HAP-1 (cell line): ENCODE results near the gene TGFB1I1.
"Not testable (repeated sequence)": the region's sequence is repeated elsewhere in the genome, so short reads cannot be mapped to it uniquely, and the experiment has no call there.

Source experiments
- DNase-seq, 2 experiments: peaks; one replicate each; pipeline ENCODE4 v3.0.0-alpha.2; 2016 to 2020; ENCODE audit warnings: low spot score in 2 of 2
- H3K27me3 ChIP-seq: fragments of 250-450 bp; sonication (Bioruptor Pico); 2 replicates; pipeline ENCODE4 v1.5.1; 2020; ENCODE audit warnings: low read depth, mild to moderate bottlenecking, moderate library complexity
- H3K36me3 ChIP-seq: fragments of 250-450 bp; sonication (Bioruptor Pico); replicated peaks from 2 replicates; pipeline ENCODE4 v1.5.1; 2020; ENCODE audit warnings: mild to moderate bottlenecking
- H3K4me1 ChIP-seq: fragments of 250-450 bp; sonication (Bioruptor Pico); 2 replicates; pipeline ENCODE4 v1.5.1; 2020; ENCODE audit warnings: mild to moderate bottlenecking
- H3K4me3 ChIP-seq: fragments of 250-450 bp; sonication (Bioruptor Pico); 2 replicates; pipeline ENCODE4 v1.5.1; 2020; ENCODE audit warnings: mild to moderate bottlenecking, moderate library complexity
- H3K9me3 ChIP-seq: fragments of 250-450 bp; sonication (Bioruptor Pico); 2 replicates; pipeline ENCODE4 v1.5.1; 2020; ENCODE audit warnings: mild to moderate bottlenecking, moderate library complexity
- in situ Hi-C: fragments of 300-500 bp; cut with MboI; formaldehyde crosslinking; loops from 3 replicates; pipeline ENCODE4 v1.14.3; 2020; ENCODE audit warnings: low sequenced_read_pairs, inconsistent platforms, mixed read lengths

The TGFB1I1 gene

DNA sequence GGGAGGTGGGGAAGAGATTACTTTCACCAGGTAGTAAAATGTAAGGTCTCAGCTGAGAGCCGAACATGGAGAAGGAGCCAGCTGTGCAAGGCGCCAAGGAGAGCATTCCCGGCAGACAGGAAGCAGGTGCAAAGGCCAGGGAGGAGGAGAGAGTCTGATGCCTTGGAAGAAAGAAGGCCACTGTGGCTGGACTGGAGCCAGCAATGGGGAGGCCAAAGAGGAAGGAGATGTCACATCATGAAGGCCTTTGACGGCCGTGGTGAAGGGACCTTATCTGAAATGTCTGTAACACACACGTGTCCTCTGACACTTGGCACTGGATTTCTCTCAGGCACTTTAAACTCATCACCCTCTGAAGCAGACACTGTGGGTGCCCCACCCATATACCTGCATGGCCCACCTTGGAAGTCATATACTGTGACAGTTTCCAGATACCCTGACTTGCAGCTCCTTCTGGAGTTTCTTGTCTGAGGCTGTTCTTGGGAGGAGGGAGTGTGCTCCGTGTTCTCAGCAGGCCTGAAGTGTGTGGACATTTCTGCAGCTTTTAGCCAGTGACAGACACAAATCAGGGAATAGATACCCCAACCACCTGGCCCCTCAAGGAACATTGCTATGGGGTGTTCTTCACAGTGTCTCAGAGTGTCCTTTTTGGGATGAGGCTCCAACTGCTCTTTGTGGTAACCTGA lies 9.0 kb downstream of the TGFB1I1 start:
- H3K36me3 ChIP-seq: no peaks in the 10 kb centered on the region
- in situ Hi-C loops: no loop called here
- DNase-seq: no peak

DNA sequence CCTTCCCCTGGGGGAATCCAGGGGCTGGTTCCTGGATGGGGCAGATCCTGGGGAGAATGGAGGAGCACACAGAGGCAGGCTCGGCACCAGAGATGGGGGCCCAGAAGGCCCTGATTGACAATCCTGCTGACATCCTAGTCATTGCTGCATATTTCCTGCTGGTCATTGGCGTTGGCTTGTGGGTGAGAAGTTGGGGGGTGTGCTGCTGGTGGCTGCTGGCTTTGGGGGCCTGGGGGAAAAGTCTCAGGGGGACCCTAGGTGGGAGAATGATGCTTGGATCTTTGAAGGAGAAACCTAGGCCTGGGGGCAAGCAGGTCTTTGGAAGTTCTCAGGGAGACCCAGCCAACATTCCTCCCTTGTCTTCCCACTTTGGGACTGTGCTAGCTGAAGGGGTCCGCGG lies 11.1 kb downstream of the TGFB1I1 start, which contains the start of gene SLC5A2:
Gene SLC5A2, plus strand, starts transcription at position 43 of the 400 bp plus-strand sequence. Its CDS starts 14 bp downstream, at position 57.
- no peaks in the 10 kb centered on the region for H3K27me3 ChIP-seq
- no peak for DNase-seq
- no peaks in the 10 kb centered on the region for H3K4me1 ChIP-seq
- in situ Hi-C loops: no loop called here
- H3K36me3 ChIP-seq: no peaks in the 10 kb centered on the region
- no peak within 1 kb of the TSS for H3K4me3 ChIP-seq
- no peaks in the 10 kb centered on the region for H3K9me3 ChIP-seq

More for the DNA sequence above, 9.0 kb downstream of the TGFB1I1 start:
- no peaks in the 10 kb centered on the region for H3K4me1 ChIP-seq
- no peaks in the 10 kb centered on the region for H3K9me3 ChIP-seq
- H3K27me3 ChIP-seq: no peaks in the 10 kb centered on the region
- H3K4me3 ChIP-seq: no peak overlapping the region

DNA sequence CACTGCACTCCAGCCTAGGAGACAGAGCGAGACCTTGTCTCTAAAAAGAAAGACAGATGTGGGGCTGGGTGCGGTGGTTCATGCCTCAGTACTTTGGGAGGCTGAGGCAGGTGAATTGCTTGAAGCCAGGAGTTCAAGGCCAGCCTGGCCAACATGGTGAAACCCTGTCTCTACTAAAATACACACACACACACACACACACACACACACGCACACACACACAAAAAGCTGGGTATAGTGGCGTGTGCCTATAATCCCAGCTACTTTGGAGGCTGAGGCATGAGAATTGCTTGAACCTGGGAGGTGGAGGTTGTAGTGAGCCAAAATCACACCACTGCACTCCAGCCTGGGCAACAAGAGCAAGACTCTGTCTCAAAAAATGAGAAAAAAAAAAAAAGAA lies 12.1 kb downstream of the TGFB1I1 start:
- DNase-seq, H3K27me3 ChIP-seq, H3K36me3 ChIP-seq, in situ Hi-C loops, H3K4me1 ChIP-seq, H3K4me3 ChIP-seq, H3K9me3 ChIP-seq: not testable (repeated sequence)

DNA sequence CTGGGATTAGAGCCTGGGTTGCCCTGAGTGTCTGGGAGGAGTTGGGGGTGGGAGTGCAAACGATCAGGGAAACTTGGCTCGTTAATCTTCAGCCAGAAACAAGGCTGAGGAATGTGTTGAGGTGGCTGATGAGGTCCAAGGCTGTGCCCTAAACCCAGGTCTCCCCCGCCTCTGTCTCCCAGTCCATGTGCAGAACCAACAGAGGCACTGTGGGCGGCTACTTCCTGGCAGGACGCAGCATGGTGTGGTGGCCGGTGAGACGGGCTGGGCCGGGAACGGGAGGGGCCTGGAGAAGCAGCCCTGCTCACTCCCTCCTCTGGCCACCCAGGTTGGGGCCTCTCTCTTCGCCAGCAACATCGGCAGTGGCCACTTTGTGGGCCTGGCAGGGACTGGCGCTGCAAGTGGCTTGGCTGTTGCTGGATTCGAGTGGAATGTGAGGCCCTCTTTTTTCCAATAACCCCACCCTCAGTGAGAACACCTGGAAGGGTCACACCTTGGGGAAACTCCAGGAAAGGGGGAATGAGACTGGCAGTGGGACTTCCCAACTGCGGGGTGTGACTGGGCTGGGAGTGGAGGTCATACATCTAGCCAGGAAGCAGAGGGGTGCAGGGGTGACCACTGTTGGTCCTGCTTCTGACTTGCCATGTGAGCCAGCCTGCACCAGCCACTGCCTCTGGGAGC lies 12.7 kb downstream of the TGFB1I1 start:
- H3K4me1 ChIP-seq: no peaks in the 10 kb centered on the region
- in situ Hi-C loops: no loop called here
- no peak for DNase-seq
- no peak overlapping the region for H3K4me3 ChIP-seq
- H3K27me3 ChIP-seq: no peaks in the 10 kb centered on the region
- no peaks in the 10 kb centered on the region for H3K36me3 ChIP-seq
- no peaks in the 10 kb centered on the region for H3K9me3 ChIP-seq

DNA sequence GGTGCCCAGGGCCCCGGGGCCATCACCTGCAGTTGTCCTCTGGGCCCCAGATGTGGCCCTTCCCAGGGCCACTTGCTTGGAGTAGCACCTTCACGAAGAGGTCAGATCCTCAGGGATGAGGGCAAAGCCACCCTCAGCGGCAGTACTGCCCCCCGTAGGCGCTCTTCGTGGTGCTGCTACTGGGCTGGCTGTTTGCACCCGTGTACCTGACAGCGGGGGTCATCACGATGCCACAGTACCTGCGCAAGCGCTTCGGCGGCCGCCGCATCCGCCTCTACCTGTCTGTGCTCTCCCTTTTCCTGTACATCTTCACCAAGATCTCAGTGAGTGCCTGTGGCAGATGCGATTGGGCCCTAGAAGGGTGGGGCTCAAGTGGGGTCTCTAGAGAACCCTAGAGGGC lies 13.6 kb downstream of the TGFB1I1 start:
- no peak for DNase-seq
- Histone ChIP-seq H3K27me3 (no peaks in the 10 kb centered on the region), H3K36me3 (no peaks in the 10 kb centered on the region), H3K4me1 (no peaks in the 10 kb centered on the region), H3K9me3 (no peaks in the 10 kb centered on the region), H3K4me3 (no peak overlapping the region)
- in situ Hi-C loops: no loop called here

DNA sequence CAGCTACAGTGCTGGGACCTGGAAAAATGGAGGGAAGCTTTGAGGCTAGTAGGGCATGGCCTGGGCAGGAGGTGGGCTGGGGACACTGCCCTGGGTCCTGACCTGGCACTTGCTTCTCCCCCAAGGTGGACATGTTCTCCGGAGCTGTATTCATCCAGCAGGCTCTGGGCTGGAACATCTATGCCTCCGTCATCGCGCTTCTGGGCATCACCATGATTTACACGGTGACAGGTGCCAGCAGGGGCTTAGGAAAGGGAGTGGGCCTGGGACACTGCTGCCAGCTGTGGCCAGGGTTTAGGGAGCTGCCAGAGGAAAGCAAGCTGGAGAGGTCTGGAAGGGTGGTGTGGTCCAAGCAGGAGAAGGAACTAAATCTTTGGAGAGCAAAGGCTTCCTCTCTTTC lies 14.1 kb downstream of the TGFB1I1 start:
- Histone ChIP-seq H3K36me3 (no peaks in the 10 kb centered on the region), H3K4me1 (no peaks in the 10 kb centered on the region), H3K27me3 (no peaks in the 10 kb centered on the region), H3K9me3 (no peaks in the 10 kb centered on the region), H3K4me3 (no peak overlapping the region)
- no peak for DNase-seq
- in situ Hi-C loops: no loop called here

DNA sequence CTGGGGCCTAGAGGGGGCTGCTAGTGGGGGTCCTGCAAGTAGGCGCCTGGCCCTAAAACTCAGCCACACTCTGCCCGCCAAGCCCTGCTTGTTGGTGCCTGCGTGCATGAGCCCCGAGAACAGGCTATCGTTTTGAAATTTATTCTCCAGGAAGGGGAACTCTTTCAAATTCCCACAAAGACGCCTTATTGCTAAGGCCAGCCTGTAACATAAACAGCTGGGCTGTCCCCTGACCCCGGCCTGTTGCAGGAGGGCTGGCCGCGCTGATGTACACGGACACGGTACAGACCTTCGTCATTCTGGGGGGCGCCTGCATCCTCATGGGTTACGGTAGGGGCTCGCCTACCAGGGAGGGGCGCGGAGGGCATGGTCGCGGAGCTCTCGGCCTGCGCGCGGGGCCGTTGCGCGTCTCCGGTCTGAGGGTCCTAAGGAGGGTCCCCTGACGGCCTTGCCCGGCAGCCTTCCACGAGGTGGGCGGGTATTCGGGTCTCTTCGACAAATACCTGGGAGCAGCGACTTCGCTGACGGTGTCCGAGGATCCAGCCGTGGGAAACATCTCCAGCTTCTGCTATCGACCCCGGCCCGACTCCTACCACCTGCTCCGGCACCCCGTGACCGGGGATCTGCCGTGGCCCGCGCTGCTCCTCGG lies 15.2 kb downstream of the TGFB1I1 start:
- no peak overlapping the region for H3K4me3 ChIP-seq
- DNase-seq: no peak
- in situ Hi-C loops: no loop called here

DNA sequence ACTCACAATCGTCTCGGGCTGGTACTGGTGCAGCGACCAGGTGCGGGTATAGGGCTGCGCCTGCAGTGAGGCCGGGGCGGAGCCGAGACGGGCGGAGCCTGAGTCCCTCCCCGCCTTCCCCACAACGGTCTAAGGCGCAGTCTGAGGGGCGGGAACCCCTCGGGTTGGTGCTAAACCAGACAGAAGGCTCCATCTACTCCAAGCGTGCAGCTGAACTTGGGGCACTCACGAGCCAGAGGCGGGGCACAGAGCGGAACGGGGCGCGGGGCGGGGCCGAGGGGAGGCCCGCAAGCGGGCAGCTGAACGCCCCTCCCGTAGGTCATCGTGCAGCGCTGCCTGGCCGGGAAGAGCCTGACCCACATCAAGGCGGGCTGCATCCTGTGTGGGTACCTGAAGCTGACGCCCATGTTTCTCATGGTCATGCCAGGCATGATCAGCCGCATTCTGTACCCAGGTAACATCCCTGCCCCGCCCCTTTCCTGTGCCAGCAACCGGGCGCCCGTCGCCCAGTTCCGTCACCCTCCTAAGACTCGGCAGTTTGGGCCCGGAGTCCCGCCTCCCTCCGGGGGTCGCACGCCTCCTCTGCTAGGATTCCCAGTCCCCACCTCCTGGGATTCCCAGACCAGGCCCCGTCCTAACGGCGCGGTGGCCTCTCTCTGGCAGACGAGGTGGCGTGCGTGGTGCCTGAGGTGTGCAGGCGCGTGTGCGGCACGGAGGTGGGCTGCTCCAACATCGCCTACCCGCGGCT lies 15.9 kb downstream of the TGFB1I1 start:
- DNase-seq: no peak
- in situ Hi-C loops: no loop called here
- no peak overlapping the region for H3K4me3 ChIP-seq
- H3K9me3 ChIP-seq: no peaks in the 10 kb centered on the region
- H3K36me3 ChIP-seq: no peaks in the 10 kb centered on the region
- no peaks in the 10 kb centered on the region for H3K27me3 ChIP-seq
- H3K4me1 ChIP-seq: no peaks in the 10 kb centered on the region

More for the DNA sequence above, 15.2 kb downstream of the TGFB1I1 start:
- no peaks in the 10 kb centered on the region for H3K9me3 ChIP-seq
- H3K27me3 ChIP-seq: no peaks in the 10 kb centered on the region
- H3K4me1 ChIP-seq: no peaks in the 10 kb centered on the region
- H3K36me3 ChIP-seq: no peaks in the 10 kb centered on the region

DNA sequence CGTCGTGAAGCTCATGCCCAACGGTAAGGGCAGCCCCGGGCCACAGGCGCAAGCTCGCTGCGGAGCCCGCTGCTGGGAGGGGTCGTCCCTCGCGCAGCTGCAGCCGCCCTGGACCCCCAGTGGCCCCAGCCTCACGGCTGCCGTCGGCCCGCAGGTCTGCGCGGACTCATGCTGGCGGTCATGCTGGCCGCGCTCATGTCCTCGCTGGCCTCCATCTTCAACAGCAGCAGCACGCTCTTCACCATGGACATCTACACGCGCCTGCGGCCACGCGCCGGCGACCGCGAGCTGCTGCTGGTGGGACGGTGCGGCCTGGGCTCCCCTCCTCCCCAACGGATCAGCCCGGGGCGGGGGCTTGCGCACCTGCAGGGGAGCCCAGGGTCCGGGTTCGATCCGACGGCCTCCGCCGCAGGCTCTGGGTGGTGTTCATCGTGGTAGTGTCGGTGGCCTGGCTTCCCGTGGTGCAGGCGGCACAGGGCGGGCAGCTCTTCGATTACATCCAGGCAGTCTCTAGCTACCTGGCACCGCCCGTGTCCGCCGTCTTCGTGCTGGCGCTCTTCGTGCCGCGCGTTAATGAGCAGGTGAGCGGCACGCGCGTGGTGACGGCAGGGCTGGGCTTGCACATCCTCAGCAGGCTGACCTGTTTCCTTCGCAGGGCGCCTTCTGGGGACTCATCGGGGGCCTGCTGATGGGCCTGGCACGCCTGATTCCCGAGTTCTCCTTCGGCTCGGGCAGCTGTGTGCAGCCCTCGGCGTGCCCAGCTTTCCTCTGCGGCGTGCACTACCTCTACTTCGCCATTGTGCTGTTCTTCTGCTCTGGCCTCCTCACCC lies 16.7 kb downstream of the TGFB1I1 start:
- H3K9me3 ChIP-seq: no peaks in the 10 kb centered on the region
- DNase-seq: no peak
- H3K27me3 ChIP-seq: no peaks in the 10 kb centered on the region
- peaks cover 3% of the 10 kb centered on the region; the same call in 1 of the 2 replicates for H3K36me3 ChIP-seq
- in situ Hi-C loops: no loop called here
- H3K4me1 ChIP-seq: no peaks in the 10 kb centered on the region
- H3K4me3 ChIP-seq: no peak overlapping the region

DNA sequence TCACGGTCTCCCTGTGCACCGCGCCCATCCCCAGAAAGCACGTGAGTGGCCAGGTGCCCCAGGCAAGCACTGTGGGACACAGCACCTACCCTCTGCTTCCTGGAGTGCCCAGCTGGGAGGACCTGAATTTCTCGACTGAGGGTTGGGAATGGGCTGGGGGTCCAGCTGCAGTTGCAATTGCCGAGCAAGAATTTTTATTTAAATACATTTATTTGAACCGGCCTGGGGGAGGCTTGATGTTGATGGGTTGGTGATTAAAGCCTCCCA lies 17.3 kb downstream of the TGFB1I1 start:
- in situ Hi-C loops: no loop called here
- Histone ChIP-seq H3K9me3 (no peaks in the 10 kb centered on the region), H3K4me1 (no peaks in the 10 kb centered on the region), H3K27me3 (no peaks in the 10 kb centered on the region), H3K36me3 (peaks cover 3% of the 10 kb centered on the region; the same call in 1 of the 2 replicates), H3K4me3 (no peak overlapping the region)
- no peak for DNase-seq

DNA sequence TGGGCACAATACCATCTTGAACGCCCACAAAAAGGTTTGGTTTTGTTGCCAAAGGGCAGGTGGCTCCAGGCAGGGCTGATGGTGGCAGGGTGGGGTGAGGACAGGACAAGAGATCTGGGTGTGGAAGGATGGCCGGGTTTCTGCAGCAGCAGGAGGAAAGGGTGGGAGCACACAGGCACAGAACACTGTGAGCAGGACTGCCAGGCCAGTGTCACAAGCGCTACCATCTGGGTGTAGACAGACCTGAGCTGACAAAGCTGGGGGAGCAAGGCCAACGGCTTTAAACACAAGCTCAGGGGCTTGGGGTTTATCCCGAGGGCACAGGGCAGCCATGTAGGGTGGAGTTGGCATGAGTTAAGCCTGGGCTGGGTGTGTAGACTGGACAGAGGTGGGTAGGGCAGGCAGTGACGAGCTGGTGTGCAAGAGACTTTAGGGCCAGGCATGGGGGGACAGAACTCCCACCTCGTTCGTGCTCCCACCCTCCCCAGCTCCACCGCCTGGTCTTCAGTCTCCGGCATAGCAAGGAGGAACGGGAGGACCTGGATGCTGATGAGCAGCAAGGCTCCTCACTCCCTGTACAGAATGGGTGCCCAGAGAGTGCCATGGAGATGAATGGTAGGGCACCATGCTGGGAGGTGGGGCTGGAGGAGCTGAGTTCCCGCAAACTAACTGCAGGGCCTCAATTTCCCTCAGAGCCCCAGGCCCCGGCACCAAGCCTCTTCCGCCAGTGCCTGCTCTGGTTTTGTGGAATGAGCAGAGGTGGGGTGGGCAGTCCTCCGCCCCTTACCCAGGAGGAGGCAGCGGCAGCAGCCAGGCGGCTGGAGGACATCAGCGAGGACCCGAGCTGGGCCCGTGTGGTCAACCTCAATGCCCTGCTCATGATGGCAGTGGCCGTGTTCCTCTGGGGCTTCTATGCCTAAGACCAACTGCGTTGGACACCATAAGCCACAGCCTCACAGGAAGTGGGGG lies 17.9 kb downstream of the TGFB1I1 start:
- Histone ChIP-seq H3K9me3 (no peaks in the 10 kb centered on the region), H3K4me3 (no peak overlapping the region), H3K4me1 (no peaks in the 10 kb centered on the region), H3K27me3 (no peaks in the 10 kb centered on the region), H3K36me3 (peaks cover 3% of the 10 kb centered on the region; the same call in 1 of the 2 replicates)
- in situ Hi-C loops: no loop called here
- no peak for DNase-seq

DNA sequence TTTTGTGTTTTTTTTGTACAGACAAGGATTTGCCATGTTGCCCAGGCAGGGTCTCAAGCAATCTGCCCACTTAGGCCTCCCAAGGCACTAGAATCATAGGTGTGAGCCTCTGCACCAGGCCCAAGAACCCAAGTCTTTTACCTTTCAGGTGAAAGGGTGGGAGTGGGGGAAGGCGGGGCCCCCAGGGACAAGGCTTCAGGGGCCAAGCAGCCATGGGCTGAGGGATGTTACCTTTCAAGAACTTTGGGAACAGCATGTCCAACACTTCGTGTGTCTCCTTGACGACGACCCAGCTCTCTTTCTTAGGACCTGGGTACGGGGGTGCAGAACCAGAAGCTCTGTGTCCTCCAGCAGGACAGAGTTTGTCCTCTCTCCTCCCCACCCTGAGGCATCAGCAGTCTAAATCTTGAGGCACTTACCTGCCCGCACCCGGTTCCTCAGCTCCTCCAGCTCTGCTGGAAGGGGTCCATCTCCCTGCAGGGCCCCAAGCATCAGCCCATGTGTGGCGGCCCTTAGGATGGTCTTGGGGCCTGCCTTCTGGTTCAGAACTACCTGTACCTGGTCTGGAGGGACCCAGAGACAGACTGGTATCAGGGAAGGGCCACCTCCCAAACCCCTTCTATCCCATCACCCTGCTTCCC lies 19.9 kb downstream of the TGFB1I1 start:
- H3K27me3 ChIP-seq: no peaks in the 10 kb centered on the region
- H3K9me3 ChIP-seq: no peaks in the 10 kb centered on the region
- H3K4me1 ChIP-seq: no peaks in the 10 kb centered on the region
- no peak for DNase-seq
- in situ Hi-C loops: no loop called here
- peaks cover 14% of the 10 kb centered on the region for H3K36me3 ChIP-seq
- no peak overlapping the region for H3K4me3 ChIP-seq
